ENCODE data around the gene SRP9.
A peak's percentile ranks its signal among the peaks of the same experiment; 100 is the strongest.
"Not testable (repeated sequence)": the region's sequence is repeated elsewhere in the genome, so short reads cannot be mapped to it uniquely, and the experiment has no call there.

DNA sequence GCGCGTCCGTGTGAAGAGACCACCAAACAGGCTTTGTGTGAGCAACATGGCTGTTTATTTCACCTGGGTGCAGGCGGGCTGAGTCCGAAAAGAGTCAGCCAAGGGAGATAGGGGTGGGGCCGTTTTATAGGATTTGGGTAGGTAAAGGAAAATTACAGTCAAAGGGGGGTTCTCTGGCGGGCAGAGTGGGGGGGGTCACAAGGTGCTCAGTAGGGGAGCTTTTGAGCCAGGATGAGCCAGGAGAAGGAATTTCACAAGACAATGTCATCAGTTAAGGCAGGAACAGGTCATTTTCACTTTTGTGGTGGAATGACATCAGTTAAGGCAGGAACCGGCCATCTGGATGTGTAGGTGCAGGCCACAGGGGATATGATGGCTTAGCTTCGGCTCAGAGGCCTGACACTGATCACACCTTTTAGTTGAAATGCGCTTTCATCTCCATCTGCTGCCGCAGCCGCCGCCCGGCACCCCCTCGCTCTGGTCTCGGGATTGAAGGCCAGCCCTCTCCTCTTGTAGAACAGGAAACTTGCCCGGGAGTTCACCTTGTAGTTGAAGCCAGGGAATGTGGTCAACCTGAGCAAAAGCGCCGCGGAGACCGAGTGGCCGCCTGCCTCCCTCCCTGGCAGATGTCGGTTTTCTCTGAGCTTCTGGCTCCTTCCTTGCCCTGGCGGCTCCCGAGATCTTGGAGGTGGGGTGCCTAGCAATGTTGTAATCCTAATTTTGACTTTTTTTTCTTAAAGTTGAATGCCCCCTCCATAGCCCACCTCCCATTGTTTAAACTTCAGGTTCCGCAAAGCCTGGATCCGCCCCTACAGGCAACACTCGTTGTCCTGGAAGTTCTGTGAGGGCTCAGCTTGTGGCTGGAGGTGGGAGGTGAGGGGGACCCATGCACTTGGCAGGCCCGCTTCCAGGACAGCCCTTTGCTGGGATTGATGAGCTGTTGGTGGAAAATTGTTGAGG is 33.2 kb downstream of the SRP9 start:
- TF ChIP-seq, protein P1, sequence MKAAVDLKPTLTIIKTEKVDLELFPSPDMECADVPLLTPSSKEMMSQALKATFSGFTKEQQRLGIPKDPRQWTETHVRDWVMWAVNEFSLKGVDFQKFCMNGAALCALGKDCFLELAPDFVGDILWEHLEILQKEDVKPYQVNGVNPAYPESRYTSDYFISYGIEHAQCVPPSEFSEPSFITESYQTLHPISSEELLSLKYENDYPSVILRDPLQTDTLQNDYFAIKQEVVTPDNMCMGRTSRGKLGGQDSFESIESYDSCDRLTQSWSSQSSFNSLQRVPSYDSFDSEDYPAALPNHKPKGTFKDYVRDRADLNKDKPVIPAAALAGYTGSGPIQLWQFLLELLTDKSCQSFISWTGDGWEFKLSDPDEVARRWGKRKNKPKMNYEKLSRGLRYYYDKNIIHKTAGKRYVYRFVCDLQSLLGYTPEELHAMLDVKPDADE (IDR thresholded peaks at IDR 0.05): not testable (repeated sequence)
- TF ChIP-seq STAT1 (IDR thresholded peaks at IDR 0.05; ENCODE audit: unreplicated experiment); EZH2 (IDR thresholded peaks at IDR 0.05; ENCODE audit: low read depth, unreplicated experiment); POLR2AphosphoS5 (IDR thresholded peaks at IDR 0.05; ENCODE audit: low read depth); EZH2phosphoT487 (IDR thresholded peaks at IDR 0.05; ENCODE audit: unreplicated experiment); JUNB (IDR thresholded peaks at IDR 0.05; ENCODE audit: unreplicated experiment): not testable (repeated sequence)
- TF ChIP-seq, protein P2, sequence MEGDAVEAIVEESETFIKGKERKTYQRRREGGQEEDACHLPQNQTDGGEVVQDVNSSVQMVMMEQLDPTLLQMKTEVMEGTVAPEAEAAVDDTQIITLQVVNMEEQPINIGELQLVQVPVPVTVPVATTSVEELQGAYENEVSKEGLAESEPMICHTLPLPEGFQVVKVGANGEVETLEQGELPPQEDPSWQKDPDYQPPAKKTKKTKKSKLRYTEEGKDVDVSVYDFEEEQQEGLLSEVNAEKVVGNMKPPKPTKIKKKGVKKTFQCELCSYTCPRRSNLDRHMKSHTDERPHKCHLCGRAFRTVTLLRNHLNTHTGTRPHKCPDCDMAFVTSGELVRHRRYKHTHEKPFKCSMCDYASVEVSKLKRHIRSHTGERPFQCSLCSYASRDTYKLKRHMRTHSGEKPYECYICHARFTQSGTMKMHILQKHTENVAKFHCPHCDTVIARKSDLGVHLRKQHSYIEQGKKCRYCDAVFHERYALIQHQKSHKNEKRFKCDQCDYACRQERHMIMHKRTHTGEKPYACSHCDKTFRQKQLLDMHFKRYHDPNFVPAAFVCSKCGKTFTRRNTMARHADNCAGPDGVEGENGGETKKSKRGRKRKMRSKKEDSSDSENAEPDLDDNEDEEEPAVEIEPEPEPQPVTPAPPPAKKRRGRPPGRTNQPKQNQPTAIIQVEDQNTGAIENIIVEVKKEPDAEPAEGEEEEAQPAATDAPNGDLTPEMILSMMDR (conservative IDR thresholded peaks at IDR 0.05; ENCODE audit: low read depth in 2 of 2): not testable (repeated sequence)
- TF ChIP-seq, protein P3, sequence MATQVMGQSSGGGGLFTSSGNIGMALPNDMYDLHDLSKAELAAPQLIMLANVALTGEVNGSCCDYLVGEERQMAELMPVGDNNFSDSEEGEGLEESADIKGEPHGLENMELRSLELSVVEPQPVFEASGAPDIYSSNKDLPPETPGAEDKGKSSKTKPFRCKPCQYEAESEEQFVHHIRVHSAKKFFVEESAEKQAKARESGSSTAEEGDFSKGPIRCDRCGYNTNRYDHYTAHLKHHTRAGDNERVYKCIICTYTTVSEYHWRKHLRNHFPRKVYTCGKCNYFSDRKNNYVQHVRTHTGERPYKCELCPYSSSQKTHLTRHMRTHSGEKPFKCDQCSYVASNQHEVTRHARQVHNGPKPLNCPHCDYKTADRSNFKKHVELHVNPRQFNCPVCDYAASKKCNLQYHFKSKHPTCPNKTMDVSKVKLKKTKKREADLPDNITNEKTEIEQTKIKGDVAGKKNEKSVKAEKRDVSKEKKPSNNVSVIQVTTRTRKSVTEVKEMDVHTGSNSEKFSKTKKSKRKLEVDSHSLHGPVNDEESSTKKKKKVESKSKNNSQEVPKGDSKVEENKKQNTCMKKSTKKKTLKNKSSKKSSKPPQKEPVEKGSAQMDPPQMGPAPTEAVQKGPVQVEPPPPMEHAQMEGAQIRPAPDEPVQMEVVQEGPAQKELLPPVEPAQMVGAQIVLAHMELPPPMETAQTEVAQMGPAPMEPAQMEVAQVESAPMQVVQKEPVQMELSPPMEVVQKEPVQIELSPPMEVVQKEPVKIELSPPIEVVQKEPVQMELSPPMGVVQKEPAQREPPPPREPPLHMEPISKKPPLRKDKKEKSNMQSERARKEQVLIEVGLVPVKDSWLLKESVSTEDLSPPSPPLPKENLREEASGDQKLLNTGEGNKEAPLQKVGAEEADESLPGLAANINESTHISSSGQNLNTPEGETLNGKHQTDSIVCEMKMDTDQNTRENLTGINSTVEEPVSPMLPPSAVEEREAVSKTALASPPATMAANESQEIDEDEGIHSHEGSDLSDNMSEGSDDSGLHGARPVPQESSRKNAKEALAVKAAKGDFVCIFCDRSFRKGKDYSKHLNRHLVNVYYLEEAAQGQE (IDR thresholded peaks at IDR 0.05; ENCODE audit: unreplicated experiment): peak; percentile 15

Data from GM23338 (cell line).